Activated B cell treated with CpG ODN at 0.5 μM for 24 hours (primary cell): ENCODE data around the gene TMEM50B. TPM values are rescaled to one million over a fixed set of nuclear protein-coding genes. Genes with fewer than 3 reads are reported as not detected.

Experiments used
- ATAC-seq: fragments of 200-7000 bp; cut with Tn5 transposase; one replicate; pipeline ENCODE4 v1.10.0; 2021; ENCODE audit warnings: low read depth, mild to moderate bottlenecking, moderate library complexity
- CTCF ChIA-PET: fragments of 350-600 bp; sonication (Branson Sonifier 250); formaldehyde crosslinking; loops from one replicate; lab custom pipeline; 2021; ENCODE audit warnings: antibody characterized with exemption; lab: Charles Lee
- POLR2A ChIA-PET: fragments of 350-600 bp; sonication (Branson Sonifier 250); formaldehyde crosslinking; loops from one replicate; lab custom pipeline; 2021; ENCODE audit warnings: antibody characterized with exemption; lab: Charles Lee
- DNase-seq: peaks from one replicate; pipeline ENCODE4 v3.0.0; 2022
- H3K27ac Mint-ChIP-seq: one replicate; pipeline ENCODE4 v1.8.0; 2020; ENCODE audit warnings: mixed read lengths
- H3K27me3 Mint-ChIP-seq: one replicate; pipeline ENCODE4 v1.8.0; 2021; ENCODE audit warnings: mixed read lengths
- H3K36me3 Mint-ChIP-seq: one replicate; pipeline ENCODE4 v1.8.0; 2021; ENCODE audit warnings: low read depth, mixed read lengths
- H3K4me1 Mint-ChIP-seq: one replicate; pipeline ENCODE4 v1.8.0; 2021; ENCODE audit warnings: mixed read lengths
- H3K4me3 Mint-ChIP-seq: one replicate; pipeline ENCODE4 v1.8.0; 2020; ENCODE audit warnings: mild to moderate bottlenecking, mixed read lengths
- H3K9me3 Mint-ChIP-seq: one replicate; pipeline ENCODE4 v1.8.0; 2020; ENCODE audit warnings: mixed read lengths
- CTCF ChIP-seq: fragments of 200-600 bp; IDR thresholded peaks from one replicate; pipeline ENCODE4 v1.8.0; 2022; ENCODE audit warnings: antibody characterized with exemption, mild to moderate bottlenecking
- intact Hi-C: fragments of 100-400 bp; cut with micrococcal nuclease; formaldehyde crosslinking; loops from one replicate; pipeline ENCODE4 v1.15.1; 2024
- total RNA-seq: library from RNA; stranded (reverse); gene quantifications from 2 replicates; pipeline ENCODE4 v1.2.3, GENCODE V29; 2022

Gene TMEM50B
- total RNA-seq, 1 donor from 2014 or later: 42.3 TPM

GRCh38 chr21:33434770-33435360, 44.9 kb downstream of the TMEM50B start:
- H3K4me3 Mint-ChIP-seq: peak overlapping the region; percentile 55
- POLR2A ChIA-PET: interaction anchor here (0.6 to 2.6 kb wide), 14 partner anchors 10 to 542 kb away, joined by 3 to 15 read pairs (median 6); partner anchors contain the start of gene IFNAR1
- DNase-seq (no peak), ATAC-seq (peak; percentile 90)
- peak overlapping the region; percentile 88 for H3K27ac Mint-ChIP-seq
- no peak for TF ChIP-seq CTCF
- peaks cover 73% of the 10 kb centered on the region for H3K36me3 Mint-ChIP-seq
- peaks cover 64% of the 10 kb centered on the region for H3K4me1 Mint-ChIP-seq
- CTCF ChIA-PET: interaction anchor here (0.8 to 3.8 kb wide), 9 partner anchors 10 to 235 kb away, joined by 3 to 26 read pairs (median 4); partner anchors contain the start of gene IFNAR1
- no peaks in the 10 kb centered on the region for H3K27me3 Mint-ChIP-seq
- intact Hi-C loops: loop anchor here (1.0 to 2.0 kb wide), 6 partner anchors 7 to 168 kb away; partner anchors contain the start of gene IL10RB
- no peaks in the 10 kb centered on the region for H3K9me3 Mint-ChIP-seq

GRCh38 chr21:33433425-33434114, 46.2 kb downstream of the TMEM50B start:
- Mint-ChIP-seq H3K9me3 (no peaks in the 10 kb centered on the region), H3K27me3 (no peaks in the 10 kb centered on the region), H3K36me3 (peaks cover 79% of the 10 kb centered on the region), H3K27ac (peak overlapping the region; percentile 75), H3K4me3 (no peak overlapping the region), H3K4me1 (peaks cover 67% of the 10 kb centered on the region)
- ATAC-seq (no peak), DNase-seq (no peak)
- TF ChIP-seq CTCF: no peak
- intact Hi-C loops: loop anchor here (1.0 to 2.0 kb wide), 6 partner anchors 9 to 167 kb away; partner anchors contain the start of gene IL10RB
- ChIA-PET CTCF (interaction anchor here (2.3 to 3.8 kb wide), 2 partner anchors 12 to 72 kb away, joined by 24 to 26 read pairs; no protein-coding TSS in a partner anchor), POLR2A (interaction anchor here (1.5 to 2.6 kb wide), 4 partner anchors 11 to 73 kb away, joined by 7 to 13 read pairs (median 9); no protein-coding TSS in a partner anchor)

GRCh38 chr21:33433001-33433400, 46.8 kb downstream of the TMEM50B start:
- H3K27me3 Mint-ChIP-seq: no peaks in the 10 kb centered on the region
- ChIA-PET CTCF (interaction anchor here (1.2 kb wide), 1 partner anchor 18 kb away, joined by 3 read pairs; no protein-coding TSS in a partner anchor), POLR2A (no interaction called here)
- ATAC-seq (no peak), DNase-seq (no peak)
- peaks cover 77% of the 10 kb centered on the region for H3K36me3 Mint-ChIP-seq
- TF ChIP-seq CTCF: no peak
- H3K4me1 Mint-ChIP-seq: peaks cover 63% of the 10 kb centered on the region
- no peak overlapping the region for H3K4me3 Mint-ChIP-seq
- no peaks in the 10 kb centered on the region for H3K9me3 Mint-ChIP-seq
- intact Hi-C loops: no loop called here
- H3K27ac Mint-ChIP-seq: peak overlapping the region; percentile 75

- no peaks in the 10 kb centered on the region for H3K9me3 Mint-ChIP-seq
- H3K4me1 Mint-ChIP-seq: peaks cover 58% of the 10 kb centered on the region
- intact Hi-C loops: no loop called here
- peaks cover 77% of the 10 kb centered on the region for H3K36me3 Mint-ChIP-seq
- ChIA-PET POLR2A (interaction anchor here (1.6 kb wide), 1 partner anchor 71 kb away, joined by 7 read pairs; no protein-coding TSS in a partner anchor), CTCF (interaction anchor here (1.2 kb wide), 1 partner anchor 18 kb away, joined by 3 read pairs; no protein-coding TSS in a partner anchor)
- no peak for TF ChIP-seq CTCF
- H3K4me3 Mint-ChIP-seq: no peak overlapping the region
- DNase-seq (no peak), ATAC-seq (no peak)
- H3K27ac Mint-ChIP-seq: peak overlapping the region; percentile 75
- H3K27me3 Mint-ChIP-seq: no peaks in the 10 kb centered on the region
Measured at GRCh38 chr21:33432496-33432895, 47.3 kb downstream of the TMEM50B start.

- H3K27ac Mint-ChIP-seq: no peak overlapping the region
- no peak for DNase-seq
- TF ChIP-seq CTCF: no peak
- H3K27me3 Mint-ChIP-seq: no peaks in the 10 kb centered on the region
- intact Hi-C loops: no loop called here
- ChIA-PET CTCF (interaction anchor here (0.6 kb wide), 1 partner anchor 132 kb away, joined by 3 read pairs; no protein-coding TSS in a partner anchor), POLR2A (interaction anchor here (1.6 kb wide), 1 partner anchor 69 kb away, joined by 7 read pairs; no protein-coding TSS in a partner anchor)
- no peak for ATAC-seq
- peaks cover 78% of the 10 kb centered on the region for H3K36me3 Mint-ChIP-seq
- no peaks in the 10 kb centered on the region for H3K9me3 Mint-ChIP-seq
- no peak overlapping the region for H3K4me3 Mint-ChIP-seq
- peaks cover 50% of the 10 kb centered on the region for H3K4me1 Mint-ChIP-seq
Measured at GRCh38 chr21:33430858-33431257, 48.9 kb downstream of the TMEM50B start.
